NCI-H2196 treated with DMSO at 0.1 percent for 48 hours (cell line): Measurements from ENCODE around the gene GRIK5.
"Not testable (repeated sequence)": the region's sequence is repeated elsewhere in the genome, so short reads cannot be mapped to it uniquely, and the experiment has no call there.

Experiments used
- DNase-seq: peaks from one replicate; lab custom pipeline; 2025; ENCODE audit not compliant: unreplicated experiment; lab: John Stamatoyannopoulos, UW

GRIK5 gene, protein sequence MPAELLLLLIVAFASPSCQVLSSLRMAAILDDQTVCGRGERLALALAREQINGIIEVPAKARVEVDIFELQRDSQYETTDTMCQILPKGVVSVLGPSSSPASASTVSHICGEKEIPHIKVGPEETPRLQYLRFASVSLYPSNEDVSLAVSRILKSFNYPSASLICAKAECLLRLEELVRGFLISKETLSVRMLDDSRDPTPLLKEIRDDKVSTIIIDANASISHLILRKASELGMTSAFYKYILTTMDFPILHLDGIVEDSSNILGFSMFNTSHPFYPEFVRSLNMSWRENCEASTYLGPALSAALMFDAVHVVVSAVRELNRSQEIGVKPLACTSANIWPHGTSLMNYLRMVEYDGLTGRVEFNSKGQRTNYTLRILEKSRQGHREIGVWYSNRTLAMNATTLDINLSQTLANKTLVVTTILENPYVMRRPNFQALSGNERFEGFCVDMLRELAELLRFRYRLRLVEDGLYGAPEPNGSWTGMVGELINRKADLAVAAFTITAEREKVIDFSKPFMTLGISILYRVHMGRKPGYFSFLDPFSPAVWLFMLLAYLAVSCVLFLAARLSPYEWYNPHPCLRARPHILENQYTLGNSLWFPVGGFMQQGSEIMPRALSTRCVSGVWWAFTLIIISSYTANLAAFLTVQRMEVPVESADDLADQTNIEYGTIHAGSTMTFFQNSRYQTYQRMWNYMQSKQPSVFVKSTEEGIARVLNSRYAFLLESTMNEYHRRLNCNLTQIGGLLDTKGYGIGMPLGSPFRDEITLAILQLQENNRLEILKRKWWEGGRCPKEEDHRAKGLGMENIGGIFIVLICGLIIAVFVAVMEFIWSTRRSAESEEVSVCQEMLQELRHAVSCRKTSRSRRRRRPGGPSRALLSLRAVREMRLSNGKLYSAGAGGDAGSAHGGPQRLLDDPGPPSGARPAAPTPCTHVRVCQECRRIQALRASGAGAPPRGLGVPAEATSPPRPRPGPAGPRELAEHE

DNA sequence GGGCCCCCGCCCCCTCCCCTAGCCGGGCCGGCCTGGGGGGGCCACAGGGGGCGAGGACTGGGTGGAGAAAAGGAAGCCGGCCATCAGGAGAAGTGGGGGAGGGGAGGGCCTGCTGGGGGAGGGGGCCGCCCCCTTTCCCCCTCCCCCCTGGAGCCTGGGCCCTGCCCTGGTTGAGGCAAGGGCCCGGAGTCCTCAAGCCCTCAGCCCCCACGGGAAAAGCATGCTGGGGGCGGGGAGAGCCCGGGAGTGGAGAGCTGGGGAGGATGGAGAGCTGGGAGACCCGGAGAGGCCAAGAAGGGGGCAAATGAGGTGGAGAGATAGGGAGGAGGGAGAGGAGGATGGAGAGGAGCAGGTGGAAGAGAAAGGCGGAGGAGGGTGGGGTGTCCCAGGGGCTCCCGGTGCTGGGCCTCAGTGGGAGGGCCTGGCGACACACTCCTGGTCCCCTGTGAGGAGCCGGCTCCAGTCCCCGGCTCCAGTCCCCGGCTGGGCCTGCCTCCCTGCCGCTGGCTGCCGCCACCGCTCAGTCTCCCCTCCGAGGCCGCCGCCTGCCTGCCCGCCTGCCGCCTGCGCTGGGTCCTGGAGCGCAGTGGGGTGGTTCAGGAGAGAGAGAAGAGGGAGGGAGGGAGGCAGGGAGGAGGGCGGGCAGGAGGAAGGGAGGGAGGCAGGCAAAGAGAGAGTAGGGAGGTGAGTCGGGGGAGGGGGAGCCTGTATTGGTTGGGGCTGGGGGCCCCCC is at the start of gene GRIK5:
GRIK5 (minus strand) TSS at position 588 of the 733 bp plus-strand sequence. CDS start 4,436 bp downstream, outside the sequence.
- DNase-seq = no peak

DNA sequence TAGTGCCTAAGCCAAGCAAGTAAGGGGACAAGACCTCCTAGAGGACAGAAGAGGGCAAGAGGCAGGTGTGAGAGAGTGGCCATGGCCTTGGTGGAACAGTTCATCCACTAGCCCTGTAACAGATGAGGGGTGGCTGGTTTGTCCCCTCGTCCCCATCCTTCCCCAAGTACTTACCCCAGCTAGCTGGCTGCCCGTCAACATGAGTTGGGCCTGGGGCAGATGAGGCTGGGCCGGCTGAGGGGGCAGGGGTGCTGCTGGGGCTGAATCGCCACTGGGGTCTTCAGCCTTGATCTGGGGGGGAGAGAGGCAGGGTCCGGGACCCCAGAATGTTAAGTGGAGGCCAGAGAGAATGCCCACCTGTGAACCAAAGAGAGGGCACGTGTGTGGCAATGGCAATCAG is 47.1 kb upstream of the GRIK5 start:
- DNase-seq = no peak

- DNase-seq = no peak
Measured at GRCh38 chr19:42116308-42117075, 46.5 kb upstream of the GRIK5 start.

GRCh38 chr19:42115705-42116104 is 45.7 kb upstream of the GRIK5 start:
- no peak for DNase-seq

GRCh38 chr19:42115219-42115618 is 45.2 kb upstream of the GRIK5 start:
- no peak for DNase-seq

GRCh38 chr19:42114412-42114811 is 44.4 kb upstream of the GRIK5 start:
- DNase-seq = peak; percentile 86

GRCh38 chr19:42113641-42114348 is 43.8 kb upstream of the GRIK5 start:
- DNase-seq = no peak

DNA sequence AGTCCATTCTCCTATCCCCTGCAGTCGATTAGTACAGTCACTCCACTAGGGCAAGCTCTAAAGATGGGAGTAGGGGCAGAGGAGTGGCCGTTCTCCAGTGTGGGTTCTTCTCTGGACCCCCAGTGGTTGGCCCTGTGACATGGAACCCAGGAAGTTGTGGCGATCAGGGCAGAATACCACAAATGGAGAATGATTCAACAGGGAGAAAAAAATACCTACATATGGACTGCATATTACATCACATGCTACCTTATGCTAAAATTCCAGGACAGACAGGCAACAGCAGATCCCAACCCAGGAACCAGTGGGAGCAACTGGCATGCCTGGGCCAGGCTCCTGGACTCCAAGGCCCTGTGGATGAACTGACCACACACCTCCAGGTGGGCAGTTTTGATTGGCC is 41.8 kb upstream of the GRIK5 start:
- no peak for DNase-seq

DNA sequence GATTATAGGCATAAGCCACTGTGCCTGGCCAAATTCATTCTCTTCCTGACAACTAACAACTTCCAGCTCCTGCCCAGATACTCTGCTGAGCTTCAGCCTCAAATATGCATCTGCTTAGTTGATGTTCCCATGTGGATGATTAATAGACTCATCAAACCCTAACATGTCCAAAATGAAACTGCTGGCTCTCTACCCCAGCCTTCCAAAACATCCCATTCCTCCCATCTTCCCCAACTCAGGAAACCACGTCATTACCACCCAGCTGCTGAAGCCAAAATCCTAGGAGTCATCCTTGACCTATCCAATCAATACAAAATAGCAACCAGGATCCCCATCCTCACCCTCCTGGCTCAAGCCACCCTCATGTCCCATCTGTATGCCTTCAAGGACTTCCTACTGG is 41.4 kb upstream of the GRIK5 start:
- no peak for DNase-seq

GRCh38 chr19:42110658-42111057 is 40.7 kb upstream of the GRIK5 start:
- no peak for DNase-seq

- no peak for DNase-seq
Measured at GRCh38 chr19:42109896-42110295, 39.9 kb upstream of the GRIK5 start.

GRCh38 chr19:42108527-42109389 is 38.8 kb upstream of the GRIK5 start:
- DNase-seq = peak; percentile 71

GRCh38 chr19:42105368-42105767 is 35.4 kb upstream of the GRIK5 start:
- no peak for DNase-seq

- no peak for DNase-seq
Measured at GRCh38 chr19:42102877-42103276, 32.9 kb upstream of the GRIK5 start.

GRCh38 chr19:42100241-42100640 is 30.2 kb upstream of the GRIK5 start:
- DNase-seq = not testable (repeated sequence)

DNA sequence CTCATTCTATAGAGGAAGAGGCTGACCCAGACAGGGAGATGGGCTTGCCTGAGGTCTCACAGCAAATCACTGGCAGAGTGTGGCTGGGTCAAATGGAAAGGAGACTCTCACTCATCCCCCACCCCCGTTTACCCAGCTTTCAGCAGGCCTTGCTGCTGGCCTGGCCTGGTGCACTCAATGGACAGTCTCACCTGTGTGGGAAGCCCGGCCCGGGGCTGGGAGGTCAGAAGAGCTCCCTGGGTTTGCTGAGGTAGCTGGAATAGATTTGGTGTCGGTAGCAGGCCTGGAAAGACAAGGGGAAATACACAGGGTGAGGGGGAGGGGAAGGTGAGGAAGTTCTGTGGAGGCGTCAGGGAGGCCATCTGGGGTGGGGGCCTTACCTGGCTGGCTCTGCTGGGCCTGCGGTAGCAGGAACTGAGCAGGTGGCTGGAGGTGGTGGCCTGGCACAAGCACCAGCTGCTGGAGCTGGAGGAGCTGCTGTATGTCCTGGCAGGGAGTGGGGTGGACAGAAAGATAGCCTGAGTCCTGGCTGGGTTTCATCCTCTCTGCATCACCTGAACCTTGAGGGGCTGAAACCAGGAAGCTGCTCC is 29.4 kb upstream of the GRIK5 start:
- DNase-seq = peak; percentile 53

DNA sequence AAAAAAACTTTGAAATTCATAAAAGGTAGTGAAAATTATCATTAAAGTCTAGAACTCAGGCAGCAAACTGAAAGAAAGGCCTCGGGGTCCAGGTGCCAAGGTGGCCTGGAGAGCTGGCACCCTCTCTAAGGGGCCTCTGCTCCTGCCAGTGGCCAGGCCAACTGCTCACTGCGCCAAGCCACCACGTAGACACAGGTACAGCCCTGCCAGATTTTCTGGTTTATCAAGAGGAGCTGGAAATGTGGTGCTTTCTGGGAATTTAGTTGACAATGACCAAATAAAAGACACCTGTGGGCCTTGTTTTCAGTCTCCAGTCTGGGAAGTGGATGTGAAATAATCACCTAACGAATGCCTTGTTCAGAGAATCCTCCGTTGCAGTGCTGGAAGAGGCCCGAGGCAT is 28.8 kb upstream of the GRIK5 start:
- peak; percentile 13 for DNase-seq

GRCh38 chr19:42097461-42097860 is 27.5 kb upstream of the GRIK5 start:
- no peak for DNase-seq
